Uterus (tissue), 2 donors: ENCODE results near the gene TTLL12.

Experiments used
- CTCF ChIP-seq, 4 experiments: fragments of 200-600 bp in 2 of 4; fragments of 450-650 bp in 2 of 4; sonication (generic) in 2 of 4; IDR thresholded peaks; one replicate each; pipeline ENCODE4 v1.5.1; 2016 to 2019; ENCODE audit warnings: antibody characterized with exemption in 4 of 4, mild to moderate bottlenecking in 2 of 4, moderate library complexity in 1 of 4
- POLR2A ChIP-seq, 2 donors: fragments of 450-650 bp; IDR thresholded peaks; one replicate each; pipeline ENCODE4 v1.6.1; 2016; ENCODE audit warnings: antibody characterized with exemption in 2 of 2, mild to moderate bottlenecking in 1 of 2, moderate library complexity in 1 of 2

- TF ChIP-seq POLR2A (IDR thresholded peaks at IDR 0.05) (no peak), CTCF (IDR thresholded peaks at IDR 0.05) (no peak)
Observed at GRCh38 chr22:43213051-43213450, 26.1 kb upstream of the TTLL12 start.
